K562 (cell line): ENCODE results near the gene THAP8. TPM values are rescaled to one million over a fixed set of nuclear protein-coding genes. Genes with fewer than 3 reads are reported as not detected.
A peak's percentile ranks its signal among the peaks of the same experiment; 100 is the strongest.

Experiments used
- ARID3B ChIP-seq: fragments of 250-450 bp; sonication (Bioruptor Pico); IDR thresholded peaks from 2 replicates; pipeline ENCODE4 v1.4.0; 2020; ENCODE audit warnings: borderline replicate concordance
- E2F5 ChIP-seq: sonication (generic); formaldehyde crosslinking; IDR thresholded peaks from 2 replicates; pipeline ENCODE4 v1.8.0; 2022; ENCODE audit warnings: mild to moderate bottlenecking, missing genetic modification reagents
- FOXK1 ChIP-seq: sonication (generic); formaldehyde crosslinking; IDR thresholded peaks from 2 replicates; pipeline ENCODE4 v1.8.0; 2022; ENCODE audit warnings: missing genetic modification reagents, mild to moderate bottlenecking, borderline replicate concordance
- HNRNPL ChIP-seq: fragments of 200-400 bp; formaldehyde crosslinking; IDR thresholded peaks from 2 replicates; pipeline ENCODE4 v1.6.1; 2017; ENCODE audit warnings: low read depth, mild to moderate bottlenecking, low read length
- MTA1 ChIP-seq: fragments of 450-650 bp; IDR thresholded peaks from 2 replicates; pipeline ENCODE4 v1.6.1; 2017; ENCODE audit warnings: borderline replicate concordance
- MXD1 ChIP-seq: fragments of 250-450 bp; sonication (Bioruptor Pico); IDR thresholded peaks from 2 replicates; pipeline ENCODE4 v1.8.0; 2021; ENCODE audit warnings: borderline replicate concordance, mild to moderate bottlenecking, moderate library complexity; ENCODE audit not compliant: poor library complexity, severe bottlenecking
- NR0B1 ChIP-seq: fragments of 450-650 bp; IDR thresholded peaks from one replicate; pipeline ENCODE4 v1.6.1; 2018; ENCODE audit warnings: mild to moderate bottlenecking, moderate library complexity; ENCODE audit not compliant: partially characterized antibody
- PHTF2 ChIP-seq: fragments of 250-450 bp; sonication (Bioruptor Pico); IDR thresholded peaks from 2 replicates; pipeline ENCODE4 v1.5.0; 2021; ENCODE audit warnings: mild to moderate bottlenecking
- XRCC3 ChIP-seq: fragments of 450-650 bp; IDR thresholded peaks from 2 replicates; pipeline ENCODE4 v1.6.1; 2017; ENCODE audit warnings: mild to moderate bottlenecking, moderate library complexity
- ZBTB12 ChIP-seq: fragments of 250-450 bp; sonication (Bioruptor Pico); IDR thresholded peaks from 2 replicates; pipeline ENCODE4 v1.4.0; 2020
- ZBTB17 ChIP-seq: fragments of 450-650 bp; formaldehyde crosslinking; IDR thresholded peaks from 2 replicates; pipeline ENCODE4 v1.4.0; 2020; ENCODE audit warnings: mild to moderate bottlenecking
- ZNF280A ChIP-seq: fragments of 450-650 bp; IDR thresholded peaks from 2 replicates; pipeline ENCODE4 v1.6.1; 2018; ENCODE audit warnings: mild to moderate bottlenecking, low read depth; ENCODE audit not compliant: partially characterized antibody
- ZNF384 ChIP-seq: IDR thresholded peaks from 2 replicates; pipeline ENCODE4 v1.6.1; 2012; ENCODE audit warnings: low read depth, low read length, improper control_type of control experiment
- ZNF518B ChIP-seq: fragments of 250-450 bp; sonication (Bioruptor Pico); IDR thresholded peaks from 2 replicates; pipeline ENCODE4 v1.5.0; 2021; ENCODE audit warnings: mild to moderate bottlenecking, moderate library complexity
- ZNF551 ChIP-seq: fragments of 250-450 bp; sonication (Bioruptor Pico); IDR thresholded peaks from 2 replicates; pipeline ENCODE4 v1.5.0; 2021; ENCODE audit warnings: mild to moderate bottlenecking, moderate library complexity
- polyA plus RNA-seq, 8 experiments: library from polyadenylated mRNA; depleted of rRNA in 4 of 8; stranded (reverse) in 5 of 8; unstranded in 3 of 8; fragments of >200 nt; fragmentation: Nextera tagmentation in 2 of 8; fragmentation: Illumina TruSeq in 1 of 8; extraction: Ambion mirVana in 2 of 8; extraction: Trizol in 1 of 8; gene quantifications; 2 replicates each; pipeline versions ENCODE4 v1.2.1 to v1.2.3, GENCODE V29; 2011 to 2014; ENCODE audit warnings: inconsistent platforms in 1 of 8, missing spikeins in 1 of 8
- total RNA-seq, 7 experiments: library from RNA; depleted of rRNA in 6 of 7; stranded (reverse); fragments of >200 nt in 6 of 7; fragmentation: Illumina TruSeq in 2 of 7; extraction: Trizol in 2 of 7; gene quantifications; 2 replicates each; pipeline versions ENCODE4 v1.2.1 to v1.2.3, GENCODE V29; 2011 to 2021; ENCODE audit warnings: low replicate concordance in 1 of 7

THAP8 gene
- total and polyA plus RNA-seq, 9 of the 15 experiments (the other 6 are each of a cell fraction or from before 2014, with no cell fraction given): 0.11 to 2.0 (median 0.94) TPM

GRCh38 chr19:35995048-35995993 is 58.8 kb downstream of the THAP8 start, which contains the start of gene SDHAF1 (continued):
- no peak for TF ChIP-seq ZNF551 (CRISPR knock-in tag)
- TF ChIP-seq ZNF280A: no peak
- peak; percentile 67; the same call in 1 of the 2 replicates for TF ChIP-seq HNRNPL
- no peak for TF ChIP-seq XRCC3
- TF ChIP-seq E2F5: no peak
- TF ChIP-seq ZNF518B (CRISPR knock-in tag): no peak
- TF ChIP-seq ARID3B (CRISPR knock-in tag): no peak
- TF ChIP-seq NR0B1: no peak
- no peak for TF ChIP-seq MXD1 (CRISPR knock-in tag)
- peak; percentile 37; the same call in 1 of the 2 replicates for TF ChIP-seq MTA1
- no peak for TF ChIP-seq ZBTB17
- TF ChIP-seq PHTF2: no peak
- TF ChIP-seq FOXK1: no peak
- TF ChIP-seq ZNF384: no peak
- peak; percentile 82 for TF ChIP-seq ZBTB12 (CRISPR knock-in tag)
